Ovary (tissue), 9 donors: Measurements from ENCODE around the gene EYS. TPM values are rescaled to one million over a fixed set of nuclear protein-coding genes. Genes with fewer than 3 reads are reported as not detected.
"Not testable (repeated sequence)": the region's sequence is repeated elsewhere in the genome, so short reads cannot be mapped to it uniquely, and the experiment has no call there.

Source experiments
- DNase-seq, 5 donors: peaks; one replicate each; pipeline ENCODE4 v3.0.0-alpha.2; 2019 to 2020
- H3K27ac ChIP-seq, 2 donors: fragments of 200-600 bp; one replicate each; pipeline versions ENCODE4 v1.5.1 to v1.8.0; 2019 to 2022
- H3K27me3 ChIP-seq: fragments of 200-600 bp; one replicate; pipeline ENCODE4 v1.8.0; 2022
- H3K36me3 ChIP-seq: fragments of 200-600 bp; sonication (generic); one replicate; pipeline ENCODE4 v1.5.1; 2019
- H3K4me1 ChIP-seq: one replicate; pipeline ENCODE4 v1.8.1; 2013; ENCODE audit warnings: mild to moderate bottlenecking, moderate library complexity; ENCODE audit not compliant: insufficient read depth
- H3K4me3 ChIP-seq: fragments of 200-600 bp; sonication (generic); one replicate; pipeline ENCODE4 v1.5.1; 2017
- H3K9me3 ChIP-seq, 2 donors: fragments of 200-600 bp in 1 of 2; sonication (generic) in 1 of 2; one replicate each; pipeline versions ENCODE4 v1.5.1 to v1.8.1; 2013 to 2019; ENCODE audit warnings: mild to moderate bottlenecking in 1 of 2, moderate library complexity in 1 of 2
- EP300 ChIP-seq: sonication (generic); formaldehyde crosslinking; IDR thresholded peaks from one replicate; pipeline ENCODE4 v1.6.1; 2017; ENCODE audit warnings: antibody characterized with exemption
- POLR2A ChIP-seq: fragments of 450-650 bp; IDR thresholded peaks from one replicate; pipeline ENCODE4 v1.6.1; 2017; ENCODE audit warnings: antibody characterized with exemption, mild to moderate bottlenecking, moderate library complexity
- WGBS, 3 donors: extraction: QIAGEN DNeasy Blood & Tissue Kit in 1 of 3; methylation state at CpG; one replicate each; pipeline versions ENCODE4 v1.1.5 to v1.1.7; 2013 to 2017; 5-methylcytosine and 5-hydroxymethylcytosine counted together
- intact Hi-C, 4 donors: fragments of 100-400 bp; cut with DNase I; formaldehyde crosslinking; loops; one replicate each; pipeline versions ENCODE4 v1.11.0 to v1.15.1; 2022 to 2023
- polyA plus RNA-seq, 2 donors: library from polyadenylated mRNA; stranded (reverse); fragments of 200-250 nt in 1 of 2; fragments of 350-450 nt in 1 of 2; fragmentation: Illumina TruSeq in 1 of 2; extraction: RNeasy Lipid Tissue Mini Kit (QIAGEN cat#74804) in 1 of 2; gene quantifications; one replicate each; pipeline ENCODE4 v1.2.3, GENCODE V29; 2013 to 2014
- total RNA-seq, 7 donors: library from RNA; depleted of rRNA in 2 of 7; stranded (reverse); fragments of >200 nt in 2 of 7; fragmentation: NEBNext Ultra II Directional in 3 of 7; extraction: Animal tissue kit (Norgen Biotek cat#: 25700) in 3 of 7; gene quantifications; one replicate each; pipeline versions ENCODE4 v1.1.0 to v1.2.4, GENCODE V29; 2016 to 2023
- TF ChIP-seq, protein P1 (sequence below), 3 donors: fragments of 450-650 bp in 2 of 3; fragments of 200-600 bp in 1 of 3; IDR thresholded peaks; one replicate each; pipeline versions ENCODE4 v1.5.1 to v1.8.0; 2016 to 2022; ENCODE audit warnings: antibody characterized with exemption in 3 of 3, mild to moderate bottlenecking in 1 of 3
- donor health status: DM: no; HTN: no; CAD: no; lungs with moderate emphysema.
- donor health status: DM: no; HTN: no; CAD: no.
- donor health status: Bipolar disorder and iron deficiency.
- donor health status: DM: yes; HTN: yes; CAD: no.
- donor health status: DM: no; HTN: no; CAD: no.
- donor health status: DM: yes; HTN: yes; CAD: no.

Gene EYS
- total and polyA plus RNA-seq, 9 donors = under 0.01 to 0.03 (median 0.01) TPM; not detected in 6

DNA sequence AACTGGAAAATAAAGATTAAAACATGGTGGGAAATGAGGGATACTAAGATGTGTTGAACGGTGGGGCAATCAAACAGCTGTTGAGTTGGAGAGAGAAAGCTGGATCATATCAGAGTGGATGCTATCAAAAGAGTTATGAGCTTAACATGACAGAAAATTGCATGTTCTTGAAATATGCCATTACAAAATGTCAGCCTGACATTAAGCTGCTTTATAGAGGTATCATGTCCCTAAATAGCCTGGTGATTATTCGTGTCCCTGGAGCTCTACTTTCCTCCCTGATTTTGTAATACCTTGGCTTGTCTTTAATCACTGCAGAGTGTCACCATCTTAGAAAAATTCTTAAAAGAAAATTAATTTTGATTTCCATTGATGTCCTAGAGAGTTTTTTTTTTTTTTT, 1848.3 kb downstream of the EYS start:
- TF ChIP-seq POLR2A (no peak), EP300 (no peak)
- TF ChIP-seq, protein P1, sequence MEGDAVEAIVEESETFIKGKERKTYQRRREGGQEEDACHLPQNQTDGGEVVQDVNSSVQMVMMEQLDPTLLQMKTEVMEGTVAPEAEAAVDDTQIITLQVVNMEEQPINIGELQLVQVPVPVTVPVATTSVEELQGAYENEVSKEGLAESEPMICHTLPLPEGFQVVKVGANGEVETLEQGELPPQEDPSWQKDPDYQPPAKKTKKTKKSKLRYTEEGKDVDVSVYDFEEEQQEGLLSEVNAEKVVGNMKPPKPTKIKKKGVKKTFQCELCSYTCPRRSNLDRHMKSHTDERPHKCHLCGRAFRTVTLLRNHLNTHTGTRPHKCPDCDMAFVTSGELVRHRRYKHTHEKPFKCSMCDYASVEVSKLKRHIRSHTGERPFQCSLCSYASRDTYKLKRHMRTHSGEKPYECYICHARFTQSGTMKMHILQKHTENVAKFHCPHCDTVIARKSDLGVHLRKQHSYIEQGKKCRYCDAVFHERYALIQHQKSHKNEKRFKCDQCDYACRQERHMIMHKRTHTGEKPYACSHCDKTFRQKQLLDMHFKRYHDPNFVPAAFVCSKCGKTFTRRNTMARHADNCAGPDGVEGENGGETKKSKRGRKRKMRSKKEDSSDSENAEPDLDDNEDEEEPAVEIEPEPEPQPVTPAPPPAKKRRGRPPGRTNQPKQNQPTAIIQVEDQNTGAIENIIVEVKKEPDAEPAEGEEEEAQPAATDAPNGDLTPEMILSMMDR (IDR thresholded peaks at IDR 0.05) = no peak
- 53 to 57% (median 55%) methylated on average over 2 of the region's 2 CpGs for WGBS, 3 donors
- Histone ChIP-seq H3K4me3 (no peak overlapping the region), H3K27me3 (no peaks in the 10 kb centered on the region), H3K36me3 (no peaks in the 10 kb centered on the region), H3K27ac (no peak overlapping the region), H3K9me3 (no peaks in the 10 kb centered on the region), H3K4me1 (no peaks in the 10 kb centered on the region)
- intact Hi-C loops = no loop called here
- DNase-seq = no peak

DNA sequence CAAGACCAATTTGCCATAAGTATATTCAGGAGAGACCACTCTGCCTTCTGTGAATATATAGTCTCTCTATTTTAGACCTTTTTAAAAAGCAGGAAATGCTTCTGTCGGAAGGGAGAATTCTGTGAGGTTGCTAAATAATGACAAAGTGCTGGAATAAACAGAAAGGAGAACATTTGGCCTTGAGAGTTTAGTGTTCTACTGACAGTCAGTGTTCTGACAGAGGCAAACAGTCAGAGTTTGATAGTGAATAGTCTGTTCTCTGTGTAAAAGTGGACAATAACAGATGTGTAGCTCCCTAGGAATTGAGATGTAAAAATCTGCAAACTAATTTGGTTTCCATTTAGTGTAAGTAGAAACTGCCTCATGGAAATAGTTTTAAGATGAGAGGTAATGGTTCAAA, 1850.8 kb downstream of the EYS start:
- H3K4me3 ChIP-seq = no peak overlapping the region
- no peaks in the 10 kb centered on the region for H3K27me3 ChIP-seq
- no peaks in the 10 kb centered on the region for H3K9me3 ChIP-seq
- WGBS, 3 donors = 0 to 21% (median 5%) methylated on average over 1 of the region's 1 CpG
- intact Hi-C loops = no loop called here
- no peak for TF ChIP-seq POLR2A
- TF ChIP-seq, protein P1 (IDR thresholded peaks at IDR 0.05) = no peak
- TF ChIP-seq EP300 = no peak
- no peaks in the 10 kb centered on the region for H3K4me1 ChIP-seq
- DNase-seq = no peak
- no peaks in the 10 kb centered on the region for H3K36me3 ChIP-seq
- H3K27ac ChIP-seq = no peak overlapping the region

DNA sequence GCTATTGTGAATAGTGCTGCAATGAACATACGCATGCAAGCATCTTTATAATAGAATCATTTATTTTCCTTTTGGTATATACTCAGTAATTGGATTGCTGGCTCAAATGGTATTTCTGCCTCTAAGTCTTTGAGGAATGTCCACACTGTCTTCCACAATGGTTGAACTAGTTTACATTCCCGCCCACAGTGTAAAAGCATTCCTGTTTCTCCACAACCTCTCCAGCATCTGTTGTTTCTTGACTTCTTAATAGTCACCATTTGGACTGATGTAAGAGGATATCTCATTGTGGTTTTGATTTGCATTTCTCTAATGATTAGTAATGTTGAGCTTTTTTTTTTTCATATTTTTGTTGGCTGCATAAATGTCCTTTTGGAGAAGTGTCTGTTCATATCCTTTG, 1862.7 kb downstream of the EYS start:
- DNase-seq = no peak
- H3K9me3 ChIP-seq = no peaks in the 10 kb centered on the region
- H3K4me3 ChIP-seq = no peak overlapping the region
- TF ChIP-seq EP300 (no peak), POLR2A (no peak)
- TF ChIP-seq, protein P1 (IDR thresholded peaks at IDR 0.05) = no peak
- no peaks in the 10 kb centered on the region for H3K4me1 ChIP-seq
- intact Hi-C loops = no loop called here
- H3K36me3 ChIP-seq = no peaks in the 10 kb centered on the region
- 90 to 94% (median 94%) methylated on average over 2 of the region's 2 CpGs for WGBS, 3 donors
- no peaks in the 10 kb centered on the region for H3K27me3 ChIP-seq
- no peak overlapping the region for H3K27ac ChIP-seq

DNA sequence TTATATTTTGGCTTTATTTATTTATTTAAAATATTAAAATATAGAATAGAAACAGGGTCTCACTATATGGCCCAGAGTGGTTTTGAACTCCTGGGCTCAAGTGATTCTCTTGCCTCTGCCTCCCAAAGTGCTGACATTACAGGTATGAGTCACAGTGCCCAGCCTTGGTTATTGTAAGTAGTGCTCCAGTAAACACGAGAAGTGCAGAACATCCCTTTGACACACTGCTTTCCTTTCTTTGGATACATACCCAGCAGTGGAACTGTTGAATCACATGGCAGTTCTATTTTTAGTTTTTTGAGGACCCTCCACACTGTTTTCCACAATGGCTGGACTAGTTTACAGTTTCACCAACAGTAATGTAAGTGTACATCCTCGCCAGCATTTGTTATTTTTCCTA, 1867.5 kb downstream of the EYS start:
- no peaks in the 10 kb centered on the region for H3K27me3 ChIP-seq
- 73 to 90% (median 78%) methylated on average over 2 of the region's 2 CpGs for WGBS, 3 donors
- TF ChIP-seq, protein P1 (IDR thresholded peaks at IDR 0.05) = no peak
- TF ChIP-seq POLR2A (no peak), EP300 (no peak)
- H3K27ac ChIP-seq = no peak overlapping the region
- no peaks in the 10 kb centered on the region for H3K4me1 ChIP-seq
- intact Hi-C loops = no loop called here
- H3K36me3 ChIP-seq = no peaks in the 10 kb centered on the region
- no peaks in the 10 kb centered on the region for H3K9me3 ChIP-seq
- DNase-seq = no peak
- H3K4me3 ChIP-seq = no peak overlapping the region

DNA sequence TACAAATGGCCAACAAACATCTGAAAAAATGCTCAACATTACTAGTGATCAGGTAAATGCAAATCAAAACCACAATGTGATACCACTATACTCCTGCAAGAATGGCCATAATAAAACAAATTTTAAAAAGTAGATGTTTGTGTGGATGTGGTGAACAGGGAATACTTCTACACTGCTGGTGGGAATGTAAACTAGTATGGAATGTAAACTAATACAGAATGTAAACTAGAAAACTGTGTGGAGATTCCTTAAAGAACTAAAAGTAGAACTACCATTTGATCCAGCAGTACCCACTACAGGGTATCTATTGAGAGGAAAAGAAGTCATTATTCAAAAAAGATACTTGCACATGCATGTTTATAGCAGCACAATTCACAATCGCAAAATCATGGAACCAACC, 1878.3 kb downstream of the EYS start:
- H3K27me3 ChIP-seq, H3K36me3 ChIP-seq, H3K4me1 ChIP-seq, DNase-seq, intact Hi-C loops, H3K9me3 ChIP-seq, H3K27ac ChIP-seq, H3K4me3 ChIP-seq: not testable (repeated sequence)
- 92 to 100% (median 97%) methylated on average over 1 of the region's 1 CpG for WGBS, 3 donors
